H1 (cell line): Measurements from ENCODE around the gene ZBTB20. TPM values are rescaled to one million over a fixed set of nuclear protein-coding genes. Genes with fewer than 3 reads are reported as not detected.

Source experiments
- CTCF ChIA-PET: fragments of 300-600 bp; sonication (Branson Sonifier 250); formaldehyde crosslinking; loops from one replicate; lab custom pipeline; 2021; ENCODE audit not compliant: partially characterized antibody; lab: Charles Lee
- POLR2A ChIA-PET: fragments of 300-600 bp; sonication (Branson Sonifier 250); formaldehyde crosslinking; loops from one replicate; lab custom pipeline; 2021; ENCODE audit warnings: inconsistent platforms; ENCODE audit not compliant: partially characterized antibody; lab: Charles Lee
- DNase-seq, 2 experiments: peaks; one replicate each; pipeline versions ENCODE4 v3.0.0 to v3.0.0-alpha.2; 2010 to 2022; ENCODE audit warnings: low spot score in 2 of 2, low read depth in 1 of 2, mixed read lengths in 1 of 2
- FAIRE-seq: peaks from 2 replicates; lab custom pipeline; 2011; peaks lifted over from hg19 to GRCh38; lab: Jason Lieb, UNC
- H2AFZ ChIP-seq: 2 replicates; pipeline ENCODE4 v1.8.1; 2012; ENCODE audit warnings: low read length, inconsistent platforms
- H2AK5ac ChIP-seq: 2 replicates; pipeline ENCODE4 v1.6.1; 2013; ENCODE audit warnings: low read depth, low read length
- H2BK120ac ChIP-seq: replicated peaks from 2 replicates; pipeline ENCODE3; 2013; ENCODE audit warnings: low read depth, low read length, inconsistent platforms
- H2BK12ac ChIP-seq: 2 replicates; pipeline ENCODE4 v1.6.1; 2013; ENCODE audit warnings: low read depth, low read length
- H2BK15ac ChIP-seq: 2 replicates; pipeline ENCODE4 v1.6.1; 2013; ENCODE audit warnings: low read length
- H2BK20ac ChIP-seq: 2 replicates; pipeline ENCODE4 v1.6.1; 2013; ENCODE audit warnings: low read length
- H2BK5ac ChIP-seq: 2 replicates; pipeline ENCODE4 v1.6.1; 2013; ENCODE audit warnings: low read depth, low read length
- H3K14ac ChIP-seq: 2 replicates; pipeline ENCODE4 v1.6.1; 2013; ENCODE audit warnings: inconsistent platforms; ENCODE audit not compliant: insufficient read length
- H3K18ac ChIP-seq: 2 replicates; pipeline ENCODE4 v1.6.1; 2013; ENCODE audit warnings: low read length; ENCODE audit errors: extremely low read depth
- H3K23ac ChIP-seq: 2 replicates; pipeline ENCODE4 v1.6.1; 2013; ENCODE audit warnings: inconsistent platforms; ENCODE audit not compliant: insufficient read length
- H3K23me2 ChIP-seq: 2 replicates; pipeline ENCODE4 v1.6.1; 2013; ENCODE audit warnings: low read depth, low read length
- H3K27ac ChIP-seq: 2 replicates; pipeline ENCODE4 v1.6.1; 2011; ENCODE audit warnings: low read depth, low read length, inconsistent platforms
- H3K27me3 ChIP-seq, 4 experiments: replicated peaks in 1 of 4; 1 replicate in 1 of 4; 2 replicates in 3 of 4; pipeline versions ENCODE4 v1.6.1 to v1.8.1; 2011 to 2013; ENCODE audit warnings: low read length in 3 of 4, mild to moderate bottlenecking in 3 of 4, inconsistent platforms in 2 of 4, mixed read lengths in 2 of 4, moderate library complexity in 1 of 4; ENCODE audit not compliant: control insufficient read depth in 3 of 4, insufficient read depth in 3 of 4; ENCODE audit errors: extremely low read depth in 1 of 4
- H3K36me3 ChIP-seq, 4 experiments: 2 replicates each; pipeline versions ENCODE4 v1.6.1 to v1.8.1; 2011 to 2013; ENCODE audit warnings: mild to moderate bottlenecking in 4 of 4, low read length in 3 of 4, moderate library complexity in 2 of 4, control low read depth in 1 of 4, inconsistent platforms in 1 of 4; ENCODE audit not compliant: insufficient read depth in 4 of 4, control insufficient read depth in 2 of 4
- H3K4ac ChIP-seq: replicated peaks from 2 replicates; pipeline ENCODE3; 2013; ENCODE audit warnings: low read length, low read depth, mixed read lengths, inconsistent platforms; ENCODE audit not compliant: insufficient read length
- H3K4me1 ChIP-seq, 4 experiments: replicated peaks in 1 of 4; 1 replicate in 1 of 4; 2 replicates in 3 of 4; pipeline versions ENCODE4 v1.6.1 to v1.8.1; 2011 to 2013; ENCODE audit warnings: low read length in 3 of 4, inconsistent platforms in 2 of 4, mixed read lengths in 1 of 4; ENCODE audit not compliant: insufficient read depth in 4 of 4, control insufficient read depth in 3 of 4
- H3K4me2 ChIP-seq, 2 experiments: 2 replicates each; pipeline versions ENCODE4 v1.6.1 to v1.8.1; 2011 to 2013; ENCODE audit warnings: low read depth in 2 of 2, low read length in 2 of 2, control low read depth in 1 of 2, inconsistent platforms in 1 of 2, mild to moderate bottlenecking in 1 of 2; ENCODE audit not compliant: insufficient read depth in 1 of 2
- H3K4me3 ChIP-seq, 4 experiments: fragments of 200-600, 300-600 bp in 1 of 4; sonication (generic), shearing (Covaris generic), sonication (Bioruptor Twin) in 1 of 4; 2 replicates each; pipeline versions ENCODE4 v1.5.1 to v1.8.1; 2011 to 2016; ENCODE audit warnings: low read length in 4 of 4, low read depth in 3 of 4, control low read depth in 2 of 4, inconsistent platforms in 2 of 4, mild to moderate bottlenecking in 2 of 4, mixed read lengths in 1 of 4, moderate library complexity in 1 of 4; ENCODE audit not compliant: insufficient read depth in 2 of 4; ENCODE audit errors: extremely low read depth in 1 of 4
- H3K56ac ChIP-seq: replicated peaks from 2 replicates; pipeline ENCODE3; 2013; ENCODE audit warnings: low read depth, mild to moderate bottlenecking, mixed read lengths, low read length, inconsistent platforms; ENCODE audit not compliant: insufficient read length
- H3K79me1 ChIP-seq: 2 replicates; pipeline ENCODE4 v1.6.1; 2013; ENCODE audit warnings: low read depth, low read length, control low read depth
- H3K79me2 ChIP-seq, 2 experiments: 2 replicates each; pipeline versions ENCODE4 v1.6.1 to v1.8.1; 2012 to 2013; ENCODE audit warnings: low read length in 2 of 2, mild to moderate bottlenecking in 2 of 2, inconsistent platforms in 1 of 2; ENCODE audit not compliant: insufficient read depth in 2 of 2, control insufficient read depth in 1 of 2
- H3K9ac ChIP-seq, 4 experiments: replicated peaks in 1 of 4; 1 replicate in 1 of 4; 2 replicates in 3 of 4; pipeline versions ENCODE4 v1.6.1 to v1.8.1; 2011 to 2013; ENCODE audit warnings: low read depth in 3 of 4, low read length in 3 of 4, control low read depth in 2 of 4, mild to moderate bottlenecking in 2 of 4, moderate library complexity in 2 of 4, inconsistent platforms in 1 of 4; ENCODE audit errors: extremely low read depth in 1 of 4
- H3K9me3 ChIP-seq, 2 experiments: 2 replicates each; pipeline versions ENCODE4 v1.6.1 to v1.8.1; 2012 to 2013; ENCODE audit warnings: mild to moderate bottlenecking in 2 of 2, moderate library complexity in 2 of 2, control low read depth in 1 of 2, inconsistent platforms in 1 of 2, low read depth in 1 of 2, low read length in 1 of 2, mixed read lengths in 1 of 2; ENCODE audit not compliant: insufficient read depth in 2 of 2
- H4K20me1 ChIP-seq, 2 experiments: replicated peaks in 1 of 2; 2 replicates each; pipeline versions ENCODE3 to v1.8.1; 2011 to 2013; ENCODE audit warnings: inconsistent platforms in 2 of 2, low read length in 2 of 2, mild to moderate bottlenecking in 1 of 2; ENCODE audit not compliant: insufficient read depth in 2 of 2, control insufficient read depth in 1 of 2
- H4K5ac ChIP-seq: 2 replicates; pipeline ENCODE4 v1.6.1; 2013; ENCODE audit warnings: low read length, low read depth, mixed read lengths, inconsistent platforms; ENCODE audit not compliant: insufficient read length
- H4K8ac ChIP-seq: 2 replicates; pipeline ENCODE4 v1.8.0; 2013; ENCODE audit warnings: mild to moderate bottlenecking, moderate library complexity, low read length, inconsistent platforms; ENCODE audit not compliant: insufficient read depth; ENCODE audit errors: extremely low read depth
- H4K91ac ChIP-seq: replicated peaks from 2 replicates; pipeline ENCODE3; 2013; ENCODE audit warnings: low read length, mixed read lengths, inconsistent platforms; ENCODE audit not compliant: insufficient read length
- CBX8 ChIP-seq: fragments of 300-800, 300-1000 bp; sonication (generic); IDR thresholded peaks from 2 replicates; pipeline ENCODE4 v1.7.1; 2016; ENCODE audit warnings: low read depth, low read length, borderline replicate concordance
- CEBPB ChIP-seq: IDR thresholded peaks from 2 replicates; pipeline ENCODE4 v1.6.1; 2012; ENCODE audit warnings: low read depth, low read length
- CTBP2 ChIP-seq: IDR thresholded peaks from 2 replicates; pipeline ENCODE4 v1.7.0; 2011; ENCODE audit warnings: borderline replicate concordance, mild to moderate bottlenecking, moderate library complexity, mixed read lengths, low read length; ENCODE audit not compliant: insufficient read depth, insufficient read length
- CTCF ChIP-seq, 3 experiments: IDR thresholded peaks; 1 replicate in 2 of 3; 2 replicates in 1 of 3; pipeline versions ENCODE4 v1.5.1 to v1.6.1; 2011; ENCODE audit warnings: low read length in 3 of 3, mild to moderate bottlenecking in 3 of 3, inconsistent platforms in 2 of 3, low read depth in 1 of 3, moderate library complexity in 1 of 3; ENCODE audit not compliant: insufficient read depth in 1 of 3; ENCODE audit errors: control extremely low read depth in 1 of 3
- EP300 ChIP-seq, 2 experiments: IDR thresholded peaks; 1 replicate in 1 of 2; 2 replicates in 1 of 2; pipeline ENCODE4 v1.6.1; 2011 to 2012; ENCODE audit warnings: low read depth in 2 of 2, low read length in 2 of 2, mild to moderate bottlenecking in 2 of 2, borderline replicate concordance in 1 of 2, inconsistent platforms in 1 of 2, moderate library complexity in 1 of 2
- FOSL1 ChIP-seq: IDR thresholded peaks from 2 replicates; pipeline ENCODE4 v1.6.1; 2011; ENCODE audit warnings: mild to moderate bottlenecking, low read depth, low read length, moderate library complexity; ENCODE audit not compliant: insufficient read depth
- KDM1A ChIP-seq: fragments of 200-600, 300-600 bp; sonication (generic); IDR thresholded peaks from 2 replicates; pipeline ENCODE4 v1.7.1; 2016; ENCODE audit warnings: mild to moderate bottlenecking, low read length, borderline replicate concordance
- NANOG ChIP-seq: IDR thresholded peaks from 2 replicates; pipeline ENCODE4 v1.6.1; 2011; ENCODE audit warnings: low read length, low read depth, mild to moderate bottlenecking, inconsistent platforms; ENCODE audit not compliant: insufficient read depth, poor library complexity, severe bottlenecking
- POLR2AphosphoS5 ChIP-seq: IDR thresholded peaks from 2 replicates; pipeline ENCODE4 v1.6.1; 2011; ENCODE audit warnings: low read depth, low read length
- SP4 ChIP-seq: IDR thresholded peaks from 2 replicates; pipeline ENCODE4 v1.6.1; 2012; ENCODE audit warnings: low read length, inconsistent platforms
- WGBS, 2 experiments: shearing (Covaris generic) in 1 of 2; methylation state at CpG; one replicate each; pipeline versions ENCODE4 v1.1.6 to v1.1.7; 2013 to 2015; ENCODE audit warnings: low lambda C conversion rate in 2 of 2, mixed read lengths in 2 of 2, inconsistent platforms in 1 of 2, low coverage in 1 of 2, missing lambda C conversion rate in 1 of 2; ENCODE audit not compliant: insufficient replicate concordance in 2 of 2, insufficient coverage in 1 of 2, insufficient read length in 1 of 2; ENCODE audit errors: extremely low coverage in 1 of 2, missing lambda C conversion rate in 1 of 2; 5-methylcytosine and 5-hydroxymethylcytosine counted together
- polyA plus RNA-seq, 7 experiments: library from polyadenylated mRNA; depleted of rRNA in 3 of 7; stranded (reverse) in 5 of 7; unstranded in 2 of 7; fragments of >200 nt in 5 of 7; fragments of 200-250 nt in 2 of 7; gene quantifications; 1 replicate in 5 of 7; 2 replicates in 1 of 7; 4 replicates in 1 of 7; pipeline versions ENCODE4 v1.2.1 to v1.2.3, GENCODE V29; 2011 to 2013; ENCODE audit warnings: missing spikeins in 2 of 7, mixed read lengths in 2 of 7
- total RNA-seq: library from RNA; stranded (reverse); fragmentation: NEBNext Ultra II Directional; extraction: Animal tissue kit (Norgen Biotek cat#: 25700); gene quantifications from 2 replicates; pipeline ENCODE4 v1.2.1, GENCODE V29; 2021
- TF ChIP-seq, protein P1 (sequence below): IDR thresholded peaks from 2 replicates; pipeline ENCODE4 v1.6.1; 2012; ENCODE audit warnings: inconsistent platforms

The ZBTB20 gene
- total and polyA plus RNA-seq, 2 of the 8 experiments (the other 6 are each of a cell fraction or from before 2014, with no cell fraction given): 0.35 to 1.3 TPM

GRCh38 chr3:114668099-114668498, 479.0 kb downstream of the ZBTB20 start:
- Histone ChIP-seq H3K4me2 (no peak overlapping the region), H3K4me1 (peaks cover 0 to 7% (median 3%) of the 10 kb centered on the region in 4 experiments; a peak in 3 of 7 replicates), H2BK15ac (no peak overlapping the region), H3K9me3 (no peaks in the 10 kb centered on the region), H3K4ac (no peak overlapping the region), H3K18ac (no peak overlapping the region), H3K36me3 (no peaks in the 10 kb centered on the region), H3K14ac (no peak overlapping the region), H3K23ac (no peak overlapping the region), H3K27me3 (no peaks in the 10 kb centered on the region), H4K91ac (no peak overlapping the region), H2BK120ac (no peak overlapping the region), H2AFZ (no peak overlapping the region), H2BK5ac (no peak overlapping the region), H3K4me3 (no peak overlapping the region), H3K27ac (no peak overlapping the region), H3K9ac (no peak overlapping the region), H3K79me2 (no peaks in the 10 kb centered on the region), H2BK20ac (no peak overlapping the region), H3K79me1 (no peaks in the 10 kb centered on the region), H4K5ac (no peak overlapping the region), H4K8ac (no peak overlapping the region), H4K20me1 (no peaks in the 10 kb centered on the region), H3K23me2 (no peaks in the 10 kb centered on the region), H2AK5ac (no peak overlapping the region), H3K56ac (no peak overlapping the region), H2BK12ac (no peak overlapping the region)
- 83% methylated on average over 2 of the region's 2 CpGs; no CpG with 5 or more reads in 1 of the 2 experiments for WGBS, 2 experiments
- ChIA-PET CTCF (no interaction called here), POLR2A (no interaction called here)
- FAIRE-seq (no peak), DNase-seq (no peak)
- no peak for TF ChIP-seq CBX8
- TF ChIP-seq POLR2AphosphoS5: no peak
- no peak for TF ChIP-seq SP4
- no peak for TF ChIP-seq KDM1A
- TF ChIP-seq EP300 (IDR thresholded peaks at IDR 0.05; ENCODE audit: borderline replicate concordance in 1 of 2, low read depth in 2 of 2, low read length in 2 of 2): no peak
- TF ChIP-seq CTCF (IDR thresholded peaks at IDR 0.05; ENCODE audit: control extremely low read depth in 1 of 3, insufficient read depth in 1 of 3, low read depth in 1 of 3, low read length in 3 of 3): no peak
- TF ChIP-seq, protein P1, sequence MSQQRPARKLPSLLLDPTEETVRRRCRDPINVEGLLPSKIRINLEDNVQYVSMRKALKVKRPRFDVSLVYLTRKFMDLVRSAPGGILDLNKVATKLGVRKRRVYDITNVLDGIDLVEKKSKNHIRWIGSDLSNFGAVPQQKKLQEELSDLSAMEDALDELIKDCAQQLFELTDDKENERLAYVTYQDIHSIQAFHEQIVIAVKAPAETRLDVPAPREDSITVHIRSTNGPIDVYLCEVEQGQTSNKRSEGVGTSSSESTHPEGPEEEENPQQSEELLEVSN: no peak
- no peak for TF ChIP-seq CTBP2
- TF ChIP-seq CEBPB: no peak
- TF ChIP-seq FOSL1: no peak
- TF ChIP-seq NANOG: no peak
